DOHH2 (cell line): ENCODE data around the gene LRRC52.

ENCODE experiments used
- EZH2phosphoT487 ChIP-seq: fragments of 200-600 bp; sonication (generic); IDR thresholded peaks from 2 replicates; pipeline ENCODE4 v1.6.1; 2017; ENCODE audit warnings: borderline replicate concordance, mild to moderate bottlenecking, antibody characterized with exemption, low read length, moderate library complexity, mixed read lengths
- TF ChIP-seq, protein P1 (sequence below): fragments of 200-600 bp; sonication (generic); IDR thresholded peaks from one replicate; pipeline ENCODE4 v1.5.1; 2014; ENCODE audit warnings: antibody characterized with exemption, mild to moderate bottlenecking, low read depth, low read length; ENCODE audit not compliant: poor library complexity, severe bottlenecking

- TF ChIP-seq, protein P1, sequence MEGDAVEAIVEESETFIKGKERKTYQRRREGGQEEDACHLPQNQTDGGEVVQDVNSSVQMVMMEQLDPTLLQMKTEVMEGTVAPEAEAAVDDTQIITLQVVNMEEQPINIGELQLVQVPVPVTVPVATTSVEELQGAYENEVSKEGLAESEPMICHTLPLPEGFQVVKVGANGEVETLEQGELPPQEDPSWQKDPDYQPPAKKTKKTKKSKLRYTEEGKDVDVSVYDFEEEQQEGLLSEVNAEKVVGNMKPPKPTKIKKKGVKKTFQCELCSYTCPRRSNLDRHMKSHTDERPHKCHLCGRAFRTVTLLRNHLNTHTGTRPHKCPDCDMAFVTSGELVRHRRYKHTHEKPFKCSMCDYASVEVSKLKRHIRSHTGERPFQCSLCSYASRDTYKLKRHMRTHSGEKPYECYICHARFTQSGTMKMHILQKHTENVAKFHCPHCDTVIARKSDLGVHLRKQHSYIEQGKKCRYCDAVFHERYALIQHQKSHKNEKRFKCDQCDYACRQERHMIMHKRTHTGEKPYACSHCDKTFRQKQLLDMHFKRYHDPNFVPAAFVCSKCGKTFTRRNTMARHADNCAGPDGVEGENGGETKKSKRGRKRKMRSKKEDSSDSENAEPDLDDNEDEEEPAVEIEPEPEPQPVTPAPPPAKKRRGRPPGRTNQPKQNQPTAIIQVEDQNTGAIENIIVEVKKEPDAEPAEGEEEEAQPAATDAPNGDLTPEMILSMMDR = no peak
- no peak for TF ChIP-seq EZH2phosphoT487
Measured at GRCh38 chr1:165531021-165531420, 12.8 kb upstream of the LRRC52 start.
